ENCODE data around the gene OTX1. TPM values are rescaled to one million over a fixed set of nuclear protein-coding genes. Genes with fewer than 3 reads are reported as not detected.

OTX1 gene
- total RNA-seq, 1 donor from 2014 or later: not detected

DNA sequence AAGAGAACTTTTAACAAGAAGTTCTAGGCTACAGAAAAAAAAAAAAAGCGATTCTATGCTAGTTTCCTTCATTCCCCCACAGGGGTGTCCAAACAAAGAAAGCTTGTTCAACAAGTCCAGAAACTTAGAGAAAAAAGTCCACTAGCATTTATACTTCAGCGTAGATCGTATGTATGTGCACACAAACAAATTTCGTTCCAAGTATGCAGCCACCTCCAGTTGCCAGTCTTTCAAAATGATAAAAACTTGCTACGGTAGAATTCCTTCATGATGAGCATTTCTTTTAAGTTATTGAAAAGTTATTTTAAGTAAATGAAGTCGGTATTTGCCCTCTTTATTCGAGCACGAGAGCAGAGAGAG, 3.7 kb upstream of the OTX1 start:
- no peak for DNase-seq (ENCODE audit: extremely low read depth, low read depth, low spot score)

DNA sequence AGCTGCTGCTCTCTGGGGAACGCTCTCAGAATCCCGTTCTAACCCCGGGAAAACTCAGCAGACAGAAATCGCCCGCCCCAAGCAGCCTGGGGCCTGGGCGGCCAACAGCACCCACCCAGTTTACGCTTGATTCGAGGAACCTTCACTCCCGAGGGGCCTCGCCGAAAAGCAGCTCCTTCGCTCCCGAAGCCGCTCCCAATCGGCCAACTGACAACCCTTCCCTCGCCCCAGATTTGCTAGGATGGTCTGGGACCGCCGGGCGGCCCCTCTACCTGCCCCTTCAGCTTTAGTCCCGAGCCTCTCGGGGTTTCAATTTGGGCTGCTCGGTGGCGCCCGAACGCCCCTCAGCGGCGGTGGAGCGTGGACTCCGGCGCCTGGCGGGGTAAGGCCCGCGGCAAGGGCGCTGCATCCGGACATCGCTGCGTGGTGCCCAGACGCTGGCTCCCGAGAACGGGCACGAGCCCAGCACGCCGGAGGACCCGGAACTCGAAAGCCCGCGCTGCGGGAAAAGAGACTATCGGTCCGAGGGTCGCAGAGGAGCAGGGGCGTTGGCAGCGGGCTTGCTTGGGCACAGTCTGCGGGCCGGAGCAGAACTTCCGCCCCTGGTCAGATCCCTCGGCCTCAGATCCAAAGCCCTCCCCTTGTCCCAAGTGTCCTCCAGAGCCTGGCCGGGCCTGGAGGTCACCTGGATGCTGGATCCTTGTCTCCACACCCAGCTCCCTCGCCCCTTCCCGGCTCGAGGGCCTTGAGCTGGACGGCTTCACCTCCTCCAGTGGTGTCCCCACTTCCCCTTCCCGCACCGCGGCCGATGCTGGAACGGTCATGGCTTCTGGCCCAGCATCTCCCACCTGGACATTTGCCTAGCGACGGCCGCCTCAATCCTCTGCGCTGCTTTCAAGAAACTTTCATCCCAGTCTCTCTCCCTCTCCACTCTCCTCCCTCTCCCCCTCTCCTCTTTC, 3.0 kb upstream of the OTX1 start:
- DNase-seq (ENCODE audit: extremely low read depth, low read depth, low spot score): no peak

DNA sequence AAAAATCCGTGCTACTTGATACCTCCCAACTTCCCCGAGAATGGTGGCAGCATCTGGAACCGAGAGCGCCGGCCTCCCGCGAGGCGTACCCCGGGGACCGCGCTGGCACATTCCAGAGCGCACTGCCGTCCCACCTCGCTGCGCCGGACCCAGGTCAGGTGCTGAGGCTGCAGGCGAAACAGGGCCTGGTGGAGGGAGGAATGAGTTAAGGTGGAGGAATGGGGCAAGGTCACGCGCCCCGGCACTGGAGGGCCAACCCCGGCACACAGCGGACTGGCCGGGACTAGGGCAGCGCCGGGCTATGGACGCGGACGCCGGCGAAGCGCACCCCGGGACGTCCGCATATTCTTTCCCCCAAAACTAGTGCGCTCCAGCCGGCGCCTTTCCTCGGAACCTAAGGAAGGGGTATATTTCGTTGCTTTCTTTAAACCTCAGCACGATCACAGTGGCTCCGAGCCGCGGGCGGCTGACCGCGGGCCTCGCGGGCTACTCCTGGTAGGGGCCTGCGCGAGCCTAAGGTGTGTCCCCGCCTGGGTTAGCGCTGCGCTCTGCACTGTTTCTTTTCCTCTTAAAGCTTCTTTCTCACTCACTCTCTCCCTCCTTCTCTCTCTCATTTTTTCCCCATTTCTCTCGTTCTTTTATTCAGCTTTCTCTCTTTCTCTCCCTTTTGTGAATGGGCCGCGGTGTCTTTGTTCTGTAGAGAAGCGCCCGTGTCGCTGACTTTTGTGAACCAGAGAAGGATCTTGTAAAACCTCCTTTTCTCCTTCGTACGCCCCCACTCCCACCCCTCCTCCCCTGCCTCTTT, 2.1 kb upstream of the OTX1 start:
- DNase-seq (ENCODE audit: extremely low read depth, low read depth, low spot score): no peak

DNA sequence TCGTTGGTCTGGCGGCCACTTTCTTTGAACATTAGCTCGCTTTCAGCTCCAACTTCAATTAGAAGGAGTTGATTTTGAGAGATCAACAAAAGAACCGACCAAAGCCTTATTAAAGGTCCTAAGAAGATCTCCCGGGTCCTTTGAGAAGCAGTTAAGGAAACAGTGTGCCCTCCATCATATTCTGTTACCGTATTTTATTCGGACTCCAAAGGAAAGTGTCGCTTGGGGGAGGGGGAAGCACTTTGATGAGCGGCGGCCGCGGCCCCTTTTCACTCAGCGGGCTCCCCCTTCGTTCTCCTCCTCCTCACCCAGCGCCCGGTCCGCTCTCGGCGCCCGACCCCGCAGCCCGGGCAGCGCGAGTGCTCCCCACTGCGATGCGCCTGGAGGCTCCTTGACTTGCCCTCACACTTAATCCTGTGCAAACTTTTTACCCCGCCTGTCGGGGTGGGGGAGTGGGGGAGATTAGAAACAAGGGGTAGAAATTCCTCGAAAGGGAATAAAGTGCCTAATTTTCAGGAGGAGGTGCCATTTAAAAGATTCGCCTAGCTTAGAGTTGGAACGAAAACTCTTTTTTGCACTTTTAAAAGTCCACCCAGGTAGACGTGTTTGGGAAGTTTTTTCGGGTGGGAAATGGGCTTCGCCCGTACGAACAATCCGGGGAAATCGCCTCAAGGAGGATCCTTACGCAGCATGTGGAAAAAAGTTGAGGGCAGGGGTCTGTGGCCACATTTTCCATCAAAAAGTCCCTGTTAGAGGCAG, 1.2 kb upstream of the OTX1 start:
- DNase-seq (ENCODE audit: extremely low read depth, low read depth, low spot score): no peak

DNA sequence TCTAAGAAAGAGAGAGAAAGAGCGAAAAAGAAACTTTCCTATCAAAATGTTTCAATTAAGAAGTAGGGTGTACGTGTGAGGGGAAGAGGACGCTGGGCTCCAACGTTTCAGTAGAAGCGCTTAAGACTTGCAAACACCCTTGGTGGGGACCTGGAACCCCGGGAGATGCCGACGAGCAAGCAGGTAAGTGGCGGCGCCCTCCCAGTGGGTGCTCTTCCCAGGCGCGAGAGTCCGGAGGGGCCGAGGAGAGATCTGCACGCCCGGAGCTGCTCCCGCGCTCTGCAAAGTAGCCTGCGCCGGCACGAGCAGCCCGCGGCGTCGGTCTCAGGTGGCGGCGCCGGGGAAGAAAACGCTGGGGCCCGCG, 678 bp upstream of the OTX1 start:
- no peak for DNase-seq (ENCODE audit: extremely low read depth, low read depth, low spot score)

DNA sequence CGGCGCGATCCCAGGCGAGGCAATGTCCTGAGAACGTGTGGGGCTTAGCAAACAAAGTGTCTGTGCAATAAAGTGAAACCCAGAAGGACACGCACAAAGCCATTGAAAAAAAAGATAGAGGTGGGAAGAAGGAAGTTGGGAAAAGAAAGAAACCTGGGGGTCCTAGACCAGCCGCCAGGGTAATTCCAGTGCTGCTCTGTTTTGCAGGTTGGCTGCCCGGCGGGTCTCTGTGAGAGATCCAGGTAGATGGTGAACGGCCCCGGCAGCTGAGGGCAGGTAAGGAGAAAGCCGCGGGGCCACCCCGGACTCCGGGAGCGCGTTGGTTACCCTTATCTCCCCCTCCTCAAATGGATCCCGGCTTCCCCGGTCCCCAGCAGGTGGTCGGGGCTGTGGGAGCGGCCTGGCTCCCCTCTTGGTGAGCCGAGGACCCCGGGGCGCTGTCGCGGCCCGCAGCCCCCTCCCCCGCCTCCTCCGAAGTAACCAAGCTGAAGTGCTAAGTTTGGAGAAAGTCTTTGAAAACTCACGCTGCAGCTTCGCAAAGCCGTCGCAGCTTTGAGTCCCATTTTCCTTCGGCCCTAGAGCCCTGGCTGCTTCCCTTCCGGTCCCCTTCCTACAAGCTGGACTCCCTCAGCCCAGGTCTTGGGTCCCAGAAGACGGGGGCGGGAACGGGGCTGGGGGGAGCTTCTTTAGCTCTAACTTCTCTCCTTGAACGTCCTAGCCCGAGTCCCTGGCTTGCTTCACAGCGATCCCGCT, 588 bp downstream of the OTX1 start:
- no peak for DNase-seq (ENCODE audit: extremely low read depth, low read depth, low spot score)

DNA sequence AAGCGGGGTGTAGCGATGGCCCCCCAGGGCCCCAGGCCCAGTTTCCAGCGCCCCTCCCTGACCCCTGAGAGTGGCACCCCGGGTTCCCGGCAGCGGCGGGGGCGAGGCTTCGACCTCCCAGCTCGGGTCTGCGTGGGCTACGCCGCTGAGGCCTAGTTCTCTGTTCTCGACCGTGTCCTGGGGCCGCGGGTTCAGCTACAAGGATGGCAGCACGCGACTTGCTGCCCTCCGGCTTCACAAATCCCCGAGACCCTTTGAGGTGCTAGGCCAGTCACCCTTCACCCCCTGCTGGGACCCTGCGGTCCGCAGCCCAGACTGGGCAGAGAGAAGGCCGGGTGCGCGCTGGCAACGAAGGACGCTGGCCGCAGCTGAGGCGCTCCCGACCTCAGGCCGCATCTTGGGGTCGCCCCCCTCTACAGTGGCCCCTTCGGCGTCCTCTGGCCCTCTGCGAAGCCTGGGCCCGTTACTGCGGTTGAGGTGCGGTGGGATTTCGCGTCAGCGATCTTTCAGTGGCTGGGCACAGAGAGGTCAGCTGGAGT, 1.2 kb downstream of the OTX1 start:
- DNase-seq (ENCODE audit: extremely low read depth, low read depth, low spot score): no peak

DNA sequence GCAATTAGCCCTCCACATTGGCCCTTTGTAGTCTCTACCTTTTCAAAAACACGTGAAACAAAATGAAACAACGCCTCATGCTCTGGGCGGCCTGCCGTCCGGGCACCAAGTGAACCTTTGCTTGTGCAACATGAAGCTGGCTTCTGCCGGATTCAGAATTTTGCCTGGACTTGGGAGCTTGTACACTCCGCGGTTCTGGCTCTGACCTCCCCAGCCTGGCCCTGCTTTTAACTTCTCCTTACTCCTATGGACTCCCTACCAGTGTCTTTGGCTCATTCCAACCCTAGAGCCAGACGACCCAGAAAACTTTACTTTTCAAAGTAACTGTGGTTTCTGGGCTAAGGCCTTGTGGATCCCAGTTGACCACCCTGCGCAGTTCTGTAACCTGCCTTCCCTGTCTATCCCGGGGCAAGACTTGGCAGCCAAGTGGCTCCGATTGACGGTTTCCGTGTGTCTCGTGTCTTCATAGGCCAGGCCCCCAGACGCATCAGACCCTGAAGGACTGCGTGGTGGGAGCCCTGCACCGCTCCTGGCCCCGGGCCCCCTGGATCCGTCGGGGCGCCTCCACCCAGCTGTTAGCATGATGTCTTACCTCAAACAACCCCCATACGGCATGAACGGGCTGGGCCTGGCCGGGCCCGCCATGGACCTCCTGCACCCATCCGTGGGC, 1.9 kb downstream of the OTX1 start:
- DNase-seq (ENCODE audit: extremely low read depth, low read depth, low spot score): no peak

DNA sequence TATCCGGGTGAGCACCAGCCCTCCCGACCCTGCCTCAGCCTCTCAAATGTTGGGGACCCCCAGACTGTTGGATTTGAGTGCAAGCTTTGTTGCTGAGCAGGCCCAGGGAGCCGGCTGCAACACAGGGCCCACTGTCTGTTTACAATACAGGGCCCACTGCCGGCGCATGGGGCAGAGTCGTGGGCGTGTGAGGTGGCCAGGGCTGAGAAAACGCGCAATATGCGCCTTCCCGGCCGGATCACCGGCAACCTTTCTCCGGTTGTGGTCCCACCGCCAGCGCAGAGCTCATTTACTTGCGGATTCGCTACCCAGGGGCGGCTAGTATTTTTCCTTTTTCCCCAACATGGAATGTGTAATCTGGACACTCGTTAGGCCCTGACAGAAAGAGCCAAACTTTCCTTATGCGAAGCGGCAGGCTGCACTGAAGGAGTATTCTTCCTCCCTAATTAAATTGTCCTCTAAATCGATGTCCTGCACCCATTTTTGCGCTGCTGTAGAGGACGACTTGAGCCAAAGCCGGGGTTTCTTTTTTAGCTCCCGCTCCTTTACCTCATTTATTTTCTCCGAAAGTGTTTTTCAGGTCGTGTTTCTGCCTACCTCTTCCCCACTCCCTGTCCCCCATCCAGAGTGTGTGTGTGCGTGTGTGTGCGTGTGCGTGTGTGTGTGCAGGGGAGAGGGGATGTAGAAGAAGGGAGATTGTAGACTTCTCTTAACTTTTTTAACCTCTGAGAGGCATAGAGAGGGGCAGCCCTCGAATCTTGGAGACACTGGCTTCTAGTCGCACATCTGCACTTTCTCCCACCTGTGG, 2.7 kb downstream of the OTX1 start:
- no peak for DNase-seq (ENCODE audit: extremely low read depth, low read depth, low spot score)

DNA sequence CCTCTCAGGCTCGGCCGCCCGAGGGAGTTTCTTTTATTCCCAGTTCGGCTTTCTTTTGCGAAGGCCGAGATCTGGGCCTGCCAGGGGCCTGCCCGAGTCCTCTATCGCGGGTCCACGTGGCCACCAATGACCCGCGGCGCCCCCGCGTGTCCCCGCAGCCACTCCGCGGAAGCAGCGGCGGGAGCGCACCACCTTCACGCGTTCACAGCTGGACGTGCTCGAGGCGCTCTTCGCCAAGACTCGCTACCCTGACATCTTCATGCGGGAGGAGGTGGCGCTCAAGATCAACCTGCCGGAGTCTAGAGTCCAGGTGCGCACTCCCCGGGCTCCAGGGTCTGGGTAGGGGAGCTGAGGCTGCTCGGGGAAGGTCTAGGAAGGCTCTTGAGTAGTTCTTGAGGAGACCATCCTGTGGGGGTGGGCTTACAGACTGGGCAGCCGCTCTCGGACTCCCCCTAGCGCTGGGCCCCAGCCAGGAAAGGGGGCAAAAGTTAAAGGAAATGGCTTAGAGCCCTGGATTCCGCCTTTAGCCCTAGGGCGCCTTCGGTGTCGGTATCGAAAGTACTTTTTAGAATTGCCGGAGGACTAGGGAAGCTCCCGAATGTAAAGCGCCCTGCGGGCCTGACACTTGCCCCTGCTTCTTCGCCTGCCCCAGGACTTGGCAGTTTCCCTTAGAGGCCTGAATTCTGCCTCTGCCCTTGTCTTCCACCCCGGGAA, 3.4 kb downstream of the OTX1 start:
- DNase-seq (ENCODE audit: extremely low read depth, low read depth, low spot score): no peak

DNA sequence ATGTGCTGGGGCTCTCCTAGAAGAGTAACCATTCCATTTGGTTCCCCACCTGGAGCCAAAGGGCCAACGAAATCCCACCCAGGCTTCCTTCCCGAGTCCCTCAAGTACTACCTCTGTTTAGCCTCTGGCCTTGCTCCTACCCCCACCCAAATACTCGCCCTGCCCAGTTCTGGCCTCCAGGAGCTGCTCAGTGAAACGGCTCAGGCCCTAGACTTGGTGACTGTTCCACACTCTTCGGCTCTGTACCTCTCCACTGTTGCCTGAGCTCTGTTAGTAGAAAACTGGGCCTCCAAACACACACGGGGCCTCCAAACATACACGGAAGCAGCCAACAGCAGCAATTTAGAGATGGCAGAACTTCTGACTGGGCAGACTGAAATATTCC, 4.2 kb downstream of the OTX1 start:
- no peak for DNase-seq (ENCODE audit: extremely low read depth, low read depth, low spot score)

DNA sequence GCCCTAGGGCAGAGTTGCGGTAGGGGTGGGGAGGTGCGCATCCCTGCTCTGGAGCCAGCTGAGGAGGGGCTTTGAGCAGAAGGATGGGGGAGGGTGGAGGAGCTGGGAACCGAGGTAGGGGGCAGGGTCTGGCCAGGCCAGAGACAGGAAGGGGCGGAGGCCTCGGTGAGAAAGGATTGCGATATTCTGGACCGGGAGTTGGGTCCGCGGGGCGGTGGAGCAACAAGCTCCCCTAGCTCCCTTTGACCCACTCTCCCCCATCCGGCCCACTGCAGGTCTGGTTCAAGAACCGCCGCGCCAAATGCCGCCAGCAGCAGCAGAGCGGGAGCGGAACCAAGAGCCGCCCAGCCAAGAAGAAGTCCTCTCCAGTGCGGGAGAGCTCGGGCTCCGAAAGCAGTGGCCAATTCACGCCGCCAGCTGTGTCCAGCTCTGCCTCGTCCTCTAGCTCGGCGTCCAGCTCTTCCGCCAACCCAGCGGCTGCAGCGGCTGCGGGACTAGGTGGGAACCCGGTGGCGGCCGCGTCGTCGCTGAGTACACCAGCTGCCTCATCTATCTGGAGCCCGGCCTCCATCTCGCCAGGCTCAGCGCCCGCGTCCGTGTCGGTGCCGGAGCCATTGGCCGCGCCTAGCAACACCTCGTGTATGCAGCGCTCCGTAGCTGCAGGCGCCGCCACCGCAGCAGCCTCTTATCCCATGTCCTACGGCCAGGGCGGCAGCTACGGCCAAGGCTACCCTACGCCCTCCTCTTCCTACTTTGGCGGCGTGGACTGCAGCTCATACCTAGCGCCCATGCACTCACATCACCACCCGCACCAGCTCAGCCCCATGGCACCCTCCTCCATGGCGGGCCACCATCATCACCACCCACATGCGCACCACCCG, 4.8 kb downstream of the OTX1 start:
- DNase-seq (ENCODE audit: extremely low read depth, low read depth, low spot score): no peak

DNA sequence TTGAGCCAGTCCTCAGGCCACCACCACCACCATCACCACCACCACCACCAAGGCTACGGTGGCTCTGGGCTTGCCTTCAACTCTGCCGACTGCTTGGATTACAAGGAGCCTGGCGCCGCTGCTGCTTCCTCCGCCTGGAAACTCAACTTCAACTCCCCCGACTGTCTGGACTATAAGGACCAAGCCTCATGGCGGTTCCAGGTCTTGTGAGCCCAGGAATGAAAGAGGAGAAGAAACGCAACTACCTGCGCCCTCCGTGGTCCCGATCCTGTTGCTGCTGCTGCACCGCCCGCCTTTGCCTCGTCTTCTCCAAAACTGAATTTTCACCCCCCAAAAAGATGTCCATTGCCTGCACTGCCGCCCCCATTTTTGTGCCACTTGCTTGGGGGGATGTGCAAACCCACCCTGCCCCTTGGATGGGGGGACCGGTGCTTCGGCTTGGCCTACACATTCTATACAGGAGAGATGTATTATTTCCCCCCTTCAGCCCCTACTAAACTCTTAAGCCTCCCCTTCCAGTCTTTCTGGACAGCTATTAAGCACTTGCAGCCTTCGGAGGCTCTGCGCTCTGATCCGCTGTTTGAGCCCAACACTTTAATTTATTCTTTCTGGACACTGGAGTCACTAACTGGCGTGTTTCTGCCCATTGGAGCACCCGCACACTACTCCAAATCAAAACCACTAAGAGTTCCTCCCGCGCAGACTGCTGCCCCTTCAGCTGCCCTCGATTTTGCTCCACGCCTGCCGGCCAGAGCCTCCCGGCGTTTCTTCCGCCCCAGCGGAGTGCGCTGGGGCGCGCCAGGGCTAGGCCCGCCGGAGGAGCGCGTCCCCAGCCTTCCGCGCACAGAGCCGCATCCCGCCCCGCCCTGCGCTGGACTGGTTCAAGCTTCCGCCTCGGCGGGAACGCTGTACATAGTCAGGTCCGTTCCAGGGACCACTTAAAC, 5.7 kb downstream of the OTX1 start:
- DNase-seq (ENCODE audit: extremely low read depth, low read depth, low spot score): no peak

DNA sequence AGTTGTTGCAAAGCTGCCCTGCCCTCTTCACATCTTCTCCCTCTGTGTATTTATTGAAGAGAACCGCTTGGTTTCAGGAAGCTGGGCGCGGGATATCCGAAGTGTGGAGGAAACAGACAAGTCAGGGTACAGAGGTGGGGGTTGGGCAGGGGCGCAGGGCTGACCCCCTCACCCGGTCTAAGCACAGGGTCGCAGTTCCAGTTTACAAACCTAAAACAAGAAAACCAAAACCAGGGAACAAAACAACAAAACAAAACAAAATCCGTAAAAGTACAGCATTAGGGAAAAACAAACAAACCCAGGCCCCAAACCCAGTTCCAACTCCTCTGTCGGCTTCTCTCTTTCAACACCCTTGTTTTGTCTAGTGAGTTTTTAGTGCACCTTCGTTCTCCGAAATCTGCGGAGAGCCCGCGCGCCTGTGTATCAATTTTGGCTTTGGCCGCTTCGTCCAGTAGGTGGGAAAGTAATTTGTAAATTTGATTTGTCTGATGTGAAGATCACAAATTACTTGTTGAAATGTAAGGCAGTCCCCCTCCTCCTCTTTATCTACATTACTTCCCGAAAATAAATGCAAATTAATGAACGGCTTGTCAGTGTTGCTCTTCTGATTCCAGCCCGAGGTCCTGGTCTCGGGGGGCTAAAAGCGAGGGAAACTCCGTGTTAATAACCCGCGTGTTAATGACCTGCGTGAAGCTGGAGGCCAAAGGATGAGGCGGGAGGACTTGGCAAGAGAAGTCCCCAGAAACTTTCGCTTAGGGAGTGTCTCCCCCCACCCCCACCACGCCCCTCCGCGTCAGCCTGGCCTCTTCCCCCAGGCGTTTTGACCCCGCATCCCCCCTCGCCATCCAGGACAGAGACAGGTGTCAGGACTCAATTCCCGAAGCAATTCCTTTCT, 6.9 kb downstream of the OTX1 start:
- DNase-seq (ENCODE audit: extremely low read depth, low read depth, low spot score): no peak
